K562 (cell line): ENCODE results near the gene SPEG. TPM values are rescaled to one million over a fixed set of nuclear protein-coding genes. Genes with fewer than 3 reads are reported as not detected.

Experiments used
- ARNT ChIP-seq, 2 experiments: fragments of 450-650 bp; IDR thresholded peaks; 2 replicates each; pipeline ENCODE4 v1.6.1; 2016; ENCODE audit warnings: mild to moderate bottlenecking in 1 of 2
- BCOR ChIP-seq: fragments of 450-650 bp; IDR thresholded peaks from 2 replicates; pipeline ENCODE4 v1.6.1; 2016
- BRCA1 ChIP-seq, 2 experiments: fragments of 450-650 bp in 1 of 2; sonication (generic) in 1 of 2; formaldehyde crosslinking in 1 of 2; IDR thresholded peaks; 2 replicates each; pipeline versions ENCODE4 v1.5.0 to v1.6.1; 2017 to 2020; ENCODE audit warnings: mild to moderate bottlenecking in 1 of 2, missing genetic modification reagents in 1 of 2
- ETV5 ChIP-seq: sonication (generic); formaldehyde crosslinking; IDR thresholded peaks from 2 replicates; pipeline ENCODE4 v1.4.0; 2020; ENCODE audit warnings: low read depth, mild to moderate bottlenecking, missing genetic modification reagents
- HDAC8 ChIP-seq: fragments of 450-650 bp; IDR thresholded peaks from 2 replicates; pipeline ENCODE4 v1.6.1; 2016; ENCODE audit warnings: mild to moderate bottlenecking, missing genetic modification characterization, moderate library complexity, missing compliant biosample characterization
- HES1 ChIP-seq: fragments of 450-650 bp; IDR thresholded peaks from 2 replicates; pipeline ENCODE4 v1.6.1; 2016; ENCODE audit warnings: low read depth, mild to moderate bottlenecking, moderate library complexity
- HLTF ChIP-seq: fragments of 450-650 bp; IDR thresholded peaks from 2 replicates; pipeline ENCODE4 v1.6.1; 2016
- KHSRP ChIP-seq: fragments of 450-650 bp; IDR thresholded peaks from 2 replicates; pipeline ENCODE4 v1.6.1; 2017
- LARP7 ChIP-seq: fragments of 450-650 bp; IDR thresholded peaks from 2 replicates; pipeline ENCODE4 v1.6.1; 2016
- MCM3 ChIP-seq: fragments of 450-650 bp; IDR thresholded peaks from 2 replicates; pipeline ENCODE4 v1.6.1; 2016
- NFE2L1 ChIP-seq: fragments of 450-650 bp; IDR thresholded peaks from 2 replicates; pipeline ENCODE4 v1.6.1; 2016; ENCODE audit warnings: missing genetic modification characterization, low read depth, mild to moderate bottlenecking, missing compliant biosample characterization, moderate library complexity, borderline replicate concordance
- NR3C1 ChIP-seq: sonication (generic); formaldehyde crosslinking; IDR thresholded peaks from 2 replicates; pipeline ENCODE4 v1.8.1; 2022; ENCODE audit warnings: missing genetic modification reagents
- PCBP1 ChIP-seq: fragments of 200-400 bp; formaldehyde crosslinking; IDR thresholded peaks from 2 replicates; pipeline ENCODE4 v1.6.1; 2018; ENCODE audit warnings: mild to moderate bottlenecking, low read depth, low read length; ENCODE audit not compliant: poor library complexity, severe bottlenecking
- POLR2A ChIP-seq: fragments of 450-650 bp; conservative IDR thresholded peaks from 2 replicates; pipeline ENCODE4 v1.6.1; 2016
- SMARCB1 ChIP-seq: IDR thresholded peaks from 2 replicates; pipeline ENCODE4 v1.6.1; 2011; ENCODE audit warnings: improper control_type of control experiment, low read depth; ENCODE audit not compliant: insufficient read length
- SRSF3 ChIP-seq: fragments of 200-400 bp; formaldehyde crosslinking; IDR thresholded peaks from 2 replicates; pipeline ENCODE4 v1.6.1; 2016; ENCODE audit warnings: mild to moderate bottlenecking, low read length, moderate library complexity; ENCODE audit not compliant: insufficient read depth
- TEAD4 ChIP-seq, 2 experiments: sonication (generic) in 1 of 2; formaldehyde crosslinking in 1 of 2; IDR thresholded peaks; 2 replicates each; pipeline versions ENCODE4 v1.6.1 to v1.8.0; 2012 to 2022; ENCODE audit warnings: borderline replicate concordance in 1 of 2, inconsistent platforms in 1 of 2, low read length in 1 of 2, mild to moderate bottlenecking in 1 of 2, missing genetic modification reagents in 1 of 2
- UBTF ChIP-seq, 2 experiments: IDR thresholded peaks; 2 replicates each; pipeline ENCODE4 v1.6.1; 2012; ENCODE audit warnings: improper control_type of control experiment in 2 of 2, low read depth in 2 of 2, low read length in 2 of 2, borderline replicate concordance in 1 of 2
- ZFX ChIP-seq: sonication (generic); formaldehyde crosslinking; IDR thresholded peaks from 2 replicates; pipeline ENCODE4 v1.8.0; 2022; ENCODE audit warnings: mild to moderate bottlenecking, missing genetic modification reagents, moderate library complexity
- ZNF174 ChIP-seq: fragments of 250-450 bp; sonication (Bioruptor Pico); IDR thresholded peaks from 2 replicates; pipeline ENCODE4 v1.4.0; 2020; ENCODE audit warnings: mild to moderate bottlenecking
- ZNF431 ChIP-seq: sonication (generic); formaldehyde crosslinking; IDR thresholded peaks from 2 replicates; pipeline ENCODE4 v1.8.0; 2022; ENCODE audit warnings: mild to moderate bottlenecking, missing genetic modification reagents
- ZNF639 ChIP-seq, 2 experiments: fragments of 200-800 bp in 1 of 2; sonication (Bioruptor generic) in 1 of 2; sonication (generic) in 1 of 2; formaldehyde crosslinking in 1 of 2; IDR thresholded peaks in 1 of 2; conservative IDR thresholded peaks in 1 of 2; 2 replicates each; pipeline versions ENCODE4 v1.5.0 to v1.6.1; 2016 to 2020; ENCODE audit warnings: missing compliant biosample characterization in 1 of 2, missing genetic modification characterization in 1 of 2, missing genetic modification reagents in 1 of 2
- ZNF644 ChIP-seq: fragments of 200-800 bp; sonication (Bioruptor generic); IDR thresholded peaks from 2 replicates; pipeline ENCODE4 v1.6.1; 2016; ENCODE audit warnings: low read depth, missing genetic modification characterization, missing compliant biosample characterization
- ZNF699 ChIP-seq: fragments of 250-450 bp; sonication (Bioruptor Pico); IDR thresholded peaks from 2 replicates; pipeline ENCODE4 v1.8.0; 2021; ENCODE audit warnings: mild to moderate bottlenecking, moderate library complexity; ENCODE audit not compliant: insufficient replicate concordance
- ZNF707 ChIP-seq: fragments of 250-450 bp; sonication (Bioruptor Pico); conservative IDR thresholded peaks from 2 replicates; pipeline ENCODE4 v1.8.0; 2022; ENCODE audit warnings: inconsistent platforms, mild to moderate bottlenecking, moderate library complexity
- polyA plus RNA-seq, 8 experiments: library from polyadenylated mRNA; depleted of rRNA in 4 of 8; stranded (reverse) in 5 of 8; unstranded in 3 of 8; fragments of >200 nt; fragmentation: Nextera tagmentation in 2 of 8; fragmentation: Illumina TruSeq in 1 of 8; extraction: Ambion mirVana in 2 of 8; extraction: Trizol in 1 of 8; gene quantifications; 2 replicates each; pipeline versions ENCODE4 v1.2.1 to v1.2.3, GENCODE V29; 2011 to 2014; ENCODE audit warnings: inconsistent platforms in 1 of 8, missing spikeins in 1 of 8
- total RNA-seq, 7 experiments: library from RNA; depleted of rRNA in 6 of 7; stranded (reverse); fragments of >200 nt in 6 of 7; fragmentation: Illumina TruSeq in 2 of 7; extraction: Trizol in 2 of 7; gene quantifications; 2 replicates each; pipeline versions ENCODE4 v1.2.1 to v1.2.3, GENCODE V29; 2011 to 2021; ENCODE audit warnings: low replicate concordance in 1 of 7

The SPEG gene
- total and polyA plus RNA-seq, 9 of the 15 experiments (the other 6 are each of a cell fraction or from before 2014, with no cell fraction given), result 0.49 to 8.7 (median 3.0) TPM

GRCh38 chr2:219441451-219442255, 7.0 kb downstream of the SPEG start (continued):
- TF ChIP-seq NFE2L1 (tag), result no peak
- TF ChIP-seq ZNF639 (CRISPR knock-in tag; conservative IDR thresholded peaks at IDR 0.05 in 1 of 2, IDR thresholded peaks at IDR 0.05 in 1 of 2), result no peak
- TF ChIP-seq ZNF707 (CRISPR knock-in tag), result no peak
- no peak for TF ChIP-seq HES1
- no peak for TF ChIP-seq ZNF174
- TF ChIP-seq LARP7, result no peak
- TF ChIP-seq NR3C1 (CRISPR knock-in tag), result no peak
- TF ChIP-seq BRCA1 (IDR thresholded peaks at IDR 0.05), result no peak
- TF ChIP-seq BRCA1 (CRISPR knock-in tag; IDR thresholded peaks at IDR 0.05), result no peak
- TF ChIP-seq ZNF699 (CRISPR knock-in tag), result no peak
- TF ChIP-seq HLTF, result no peak
- no peak for TF ChIP-seq ZNF431 (CRISPR knock-in tag)
- TF ChIP-seq ETV5 (CRISPR knock-in tag), result no peak
- TF ChIP-seq TEAD4 (IDR thresholded peaks at IDR 0.05; ENCODE audit: low read length), result no peak
- no peak for TF ChIP-seq TEAD4 (CRISPR knock-in tag; IDR thresholded peaks at IDR 0.05; ENCODE audit: borderline replicate concordance)
- no peak for TF ChIP-seq HDAC8 (tag)
- peak; percentile 52; the same call in 1 of the 2 replicates for TF ChIP-seq ZFX (CRISPR knock-in tag)
- no peak for TF ChIP-seq SMARCB1
- TF ChIP-seq ZNF644 (tag), result no peak
- TF ChIP-seq ARNT (IDR thresholded peaks at IDR 0.05), result no peak
- 0 out of 2 replicates have a peak, but pooled peaks have one; percentile 30 for TF ChIP-seq POLR2A
- TF ChIP-seq UBTF (IDR thresholded peaks at IDR 0.05; ENCODE audit: borderline replicate concordance in 1 of 2, low read depth in 2 of 2, low read length in 2 of 2), result no peak
- TF ChIP-seq PCBP1, result no peak
- no peak for TF ChIP-seq KHSRP
- no peak for TF ChIP-seq MCM3
- TF ChIP-seq SRSF3, result no peak
- peak; percentile 57 for TF ChIP-seq BCOR
